DND-41 (cell line): Measurements from ENCODE around the gene FRMD8.
"Not testable (repeated sequence)": the region's sequence is repeated elsewhere in the genome, so short reads cannot be mapped to it uniquely, and the experiment has no call there.

Experiments
- ATAC-seq: fragments of 200-7000 bp; cut with Tn5 transposase; 3 replicates; pipeline ENCODE4 v1.9.1; 2021; ENCODE audit warnings: low read depth; ENCODE audit not compliant: insufficient read depth
- DNase-seq: peaks from one replicate; pipeline ENCODE4 v3.0.0-alpha.2; 2020
- H2AFZ ChIP-seq: 2 replicates; pipeline ENCODE4 v1.6.0; 2012; ENCODE audit warnings: low read depth, low read length
- H3K27ac ChIP-seq: 2 replicates; pipeline ENCODE4 v1.5.1; 2012; ENCODE audit warnings: low read length, inconsistent platforms
- H3K27me3 ChIP-seq: fragments of 200-600 bp; sonication (generic); 2 replicates; pipeline ENCODE4 v1.6.0; 2012; ENCODE audit warnings: low read length, mild to moderate bottlenecking, inconsistent platforms; ENCODE audit not compliant: insufficient read depth, poor library complexity
- H3K36me3 ChIP-seq: 2 replicates; pipeline ENCODE4 v1.5.1; 2012; ENCODE audit warnings: low read length, inconsistent platforms; ENCODE audit not compliant: insufficient read depth
- H3K4me1 ChIP-seq: 2 replicates; pipeline ENCODE4 v1.5.1; 2012; ENCODE audit warnings: mild to moderate bottlenecking, low read length; ENCODE audit not compliant: insufficient read depth
- H3K4me2 ChIP-seq: 2 replicates; pipeline ENCODE4 v1.6.0; 2012; ENCODE audit warnings: mild to moderate bottlenecking, moderate library complexity, low read length, inconsistent platforms; ENCODE audit not compliant: insufficient read depth
- H3K4me3 ChIP-seq, 2 experiments: fragments of 200-600 bp in 1 of 2; shearing (Covaris generic) in 1 of 2; 2 replicates each; pipeline ENCODE4 v1.5.1; 2012 to 2016; ENCODE audit warnings: inconsistent platforms in 2 of 2, low read length in 2 of 2, mild to moderate bottlenecking in 2 of 2, low read depth in 1 of 2, moderate library complexity in 1 of 2
- H3K79me2 ChIP-seq: 2 replicates; pipeline ENCODE4 v1.6.0; 2012; ENCODE audit warnings: low read length, inconsistent platforms; ENCODE audit not compliant: insufficient read depth
- H3K9ac ChIP-seq: 2 replicates; pipeline ENCODE4 v1.6.0; 2012; ENCODE audit warnings: low read depth, mild to moderate bottlenecking, inconsistent platforms, low read length, moderate library complexity
- H3K9me3 ChIP-seq: 2 replicates; pipeline ENCODE4 v1.5.1; 2012; ENCODE audit warnings: low read length, moderate library complexity, mild to moderate bottlenecking, inconsistent platforms; ENCODE audit not compliant: insufficient read depth, severe bottlenecking
- H4K20me1 ChIP-seq: 2 replicates; pipeline ENCODE4 v1.6.0; 2012; ENCODE audit warnings: low read length; ENCODE audit not compliant: insufficient read depth
- CTCF ChIP-seq: IDR thresholded peaks from 2 replicates; pipeline ENCODE4 v1.5.1; 2012; ENCODE audit warnings: borderline replicate concordance, low read length, moderate library complexity, mild to moderate bottlenecking; ENCODE audit not compliant: poor library complexity, severe bottlenecking; ENCODE audit errors: extremely low read depth
- EZH2 ChIP-seq: IDR thresholded peaks from 3 replicates; pipeline ENCODE4 v1.6.1; 2012; ENCODE audit warnings: borderline replicate concordance, low read depth, mild to moderate bottlenecking, moderate library complexity, low read length, inconsistent platforms; ENCODE audit not compliant: severe bottlenecking

The FRMD8 gene

GRCh38 chr11:65410936-65411680 lies 24.7 kb downstream of the FRMD8 start:
- no peak overlapping the region for H3K4me3 ChIP-seq
- ATAC-seq, result no peak
- no peak for DNase-seq
- no peak overlapping the region for H3K9ac ChIP-seq
- no peak overlapping the region for H2AFZ ChIP-seq
- H4K20me1 ChIP-seq, result no peaks in the 10 kb centered on the region
- no peak overlapping the region for H3K4me2 ChIP-seq
- peaks cover 54% of the 10 kb centered on the region for H3K36me3 ChIP-seq
- TF ChIP-seq EZH2 (no peak), CTCF (no peak)
- H3K27me3 ChIP-seq, result no peaks in the 10 kb centered on the region
- H3K4me1 ChIP-seq, result peaks cover 4% of the 10 kb centered on the region
- H3K79me2 ChIP-seq, result no peaks in the 10 kb centered on the region
- H3K27ac ChIP-seq, result no peak overlapping the region
- no peaks in the 10 kb centered on the region for H3K9me3 ChIP-seq

GRCh38 chr11:65411681-65412070 lies 25.2 kb downstream of the FRMD8 start:
- Histone ChIP-seq H3K9ac (no peak overlapping the region), H3K4me3 (no peak overlapping the region), H4K20me1 (no peaks in the 10 kb centered on the region), H3K79me2 (peaks cover 4% of the 10 kb centered on the region), H3K9me3 (no peaks in the 10 kb centered on the region), H3K27me3 (no peaks in the 10 kb centered on the region), H3K4me2 (no peak overlapping the region), H3K27ac (no peak overlapping the region), H3K36me3 (peaks cover 50% of the 10 kb centered on the region), H2AFZ (no peak overlapping the region), H3K4me1 (peaks cover 10% of the 10 kb centered on the region)
- no peak for ATAC-seq
- TF ChIP-seq CTCF (no peak), EZH2 (no peak)
- no peak for DNase-seq

GRCh38 chr11:65412271-65413076 lies 26.0 kb downstream of the FRMD8 start:
- no peak for TF ChIP-seq EZH2
- no peak for TF ChIP-seq CTCF
- ATAC-seq (no peak), DNase-seq (no peak)
- Histone ChIP-seq H3K4me3 (no peak overlapping the region), H3K36me3 (peaks cover 47% of the 10 kb centered on the region), H2AFZ (no peak overlapping the region), H3K27ac (no peak overlapping the region), H3K79me2 (peaks cover 12% of the 10 kb centered on the region), H3K27me3 (no peaks in the 10 kb centered on the region), H4K20me1 (no peaks in the 10 kb centered on the region), H3K4me1 (peaks cover 18% of the 10 kb centered on the region), H3K9me3 (no peaks in the 10 kb centered on the region), H3K9ac (no peak overlapping the region), H3K4me2 (no peak overlapping the region)

- H3K27me3 ChIP-seq, H3K4me3 ChIP-seq, H3K9ac ChIP-seq, H3K9me3 ChIP-seq, H2AFZ ChIP-seq, H4K20me1 ChIP-seq, DNase-seq, H3K4me2 ChIP-seq, ATAC-seq, H3K27ac ChIP-seq: not testable (repeated sequence)
- Histone ChIP-seq H3K4me1 (peaks cover 25% of the 10 kb centered on the region), H3K79me2 (peaks cover 19% of the 10 kb centered on the region), H3K36me3 (peaks cover 45% of the 10 kb centered on the region)
Measured at GRCh38 chr11:65413077-65413664, 26.7 kb downstream of the FRMD8 start.
